PC-3 (cell line): ENCODE data around the gene TRDN.

Source experiments
- CTCF ChIP-seq: fragments of 300-600 bp; sonication (generic); conservative IDR thresholded peaks from 2 replicates; pipeline ENCODE4 v1.5.1; 2017; ENCODE audit warnings: antibody characterized with exemption, low read depth, mild to moderate bottlenecking, low read length
- EZH2 ChIP-seq: fragments of 300-600 bp; sonication (generic); IDR thresholded peaks from one replicate; pipeline ENCODE4 v1.6.1; 2017; ENCODE audit warnings: antibody characterized with exemption, mild to moderate bottlenecking, low read length; ENCODE audit not compliant: unreplicated experiment
- EZH2phosphoT487 ChIP-seq: fragments of 300-600 bp; sonication (generic); IDR thresholded peaks from 2 replicates; pipeline ENCODE4 v1.6.1; 2018; ENCODE audit warnings: mild to moderate bottlenecking, antibody characterized with exemption, low read length, borderline replicate concordance

GRCh38 chr6:123518441-123519188 lies 118.1 kb downstream of the TRDN start:
- no peak for TF ChIP-seq CTCF
- TF ChIP-seq EZH2 = no peak
- no peak for TF ChIP-seq EZH2phosphoT487
